Neural progenitor cell (in vitro differentiated cells): ENCODE measurements around the gene SMG1.
"Not testable (repeated sequence)": the region's sequence is repeated elsewhere in the genome, so short reads cannot be mapped to it uniquely, and the experiment has no call there.

Source experiments
- CTCF ChIP-seq: fragments of 200-600 bp; sonication (generic); IDR thresholded peaks from 2 replicates; pipeline ENCODE4 v1.5.1; 2017; ENCODE audit warnings: antibody characterized with exemption, mild to moderate bottlenecking
- EZH2 ChIP-seq: fragments of 200-600 bp; sonication (generic); IDR thresholded peaks from 2 replicates; pipeline ENCODE4 v1.6.1; 2017; ENCODE audit warnings: antibody characterized with exemption, mild to moderate bottlenecking, moderate library complexity
- EZH2phosphoT487 ChIP-seq: fragments of 200-600 bp; sonication (generic); IDR thresholded peaks from 2 replicates; pipeline ENCODE4 v1.6.1; 2017; ENCODE audit warnings: antibody characterized with exemption

- not testable (repeated sequence) for TF ChIP-seq CTCF, EZH2phosphoT487, EZH2
Measured at GRCh38 chr16:18908716-18909115, 17.5 kb downstream of the SMG1 start.
